ENCODE measurements around the gene WWOX.

Gene WWOX

GRCh38 chr16:78794581-78795250 lies 695.3 kb downstream of the WWOX start:
- no peak for DNase-seq (ENCODE audit: low read depth, low spot score)

GRCh38 chr16:78795433-78795832 lies 696.0 kb downstream of the WWOX start:
- DNase-seq (ENCODE audit: low read depth, low spot score) = no peak

GRCh38 chr16:78796221-78796866 lies 696.9 kb downstream of the WWOX start:
- DNase-seq (ENCODE audit: low read depth, low spot score) = no peak

- no peak for DNase-seq (ENCODE audit: low read depth, low spot score)
Measured at GRCh38 chr16:78799429-78799828, 700.0 kb downstream of the WWOX start.

GRCh38 chr16:78800523-78800922 lies 701.1 kb downstream of the WWOX start:
- DNase-seq (ENCODE audit: low read depth, low spot score) = no peak

- DNase-seq (ENCODE audit: low read depth, low spot score) = no peak
Measured at GRCh38 chr16:78804058-78804735, 704.7 kb downstream of the WWOX start.

- no peak for DNase-seq (ENCODE audit: low read depth, low spot score)
Measured at GRCh38 chr16:78805556-78805955, 706.1 kb downstream of the WWOX start.

GRCh38 chr16:78811247-78811646 lies 711.8 kb downstream of the WWOX start:
- no peak for DNase-seq (ENCODE audit: low read depth, low spot score)

GRCh38 chr16:78812582-78812981 lies 713.1 kb downstream of the WWOX start:
- DNase-seq (ENCODE audit: low read depth, low spot score) = no peak

- no peak for DNase-seq (ENCODE audit: low read depth, low spot score)
Measured at GRCh38 chr16:78813661-78814311, 714.3 kb downstream of the WWOX start.

GRCh38 chr16:78815713-78816112 lies 716.3 kb downstream of the WWOX start:
- DNase-seq (ENCODE audit: low read depth, low spot score) = no peak

GRCh38 chr16:78816499-78817195 lies 717.2 kb downstream of the WWOX start:
- DNase-seq (ENCODE audit: low read depth, low spot score) = no peak

- DNase-seq (ENCODE audit: low read depth, low spot score) = no peak
Measured at GRCh38 chr16:78817200-78817739, 717.8 kb downstream of the WWOX start.

GRCh38 chr16:78821335-78821734 lies 721.9 kb downstream of the WWOX start:
- no peak for DNase-seq (ENCODE audit: low read depth, low spot score)

GRCh38 chr16:78822509-78822908 lies 723.1 kb downstream of the WWOX start:
- DNase-seq (ENCODE audit: low read depth, low spot score) = no peak

GRCh38 chr16:78823027-78823426 lies 723.6 kb downstream of the WWOX start:
- DNase-seq (ENCODE audit: low read depth, low spot score) = no peak

- no peak for DNase-seq (ENCODE audit: low read depth, low spot score)
Measured at GRCh38 chr16:78829280-78829679, 729.8 kb downstream of the WWOX start.

GRCh38 chr16:78830599-78830998 lies 731.1 kb downstream of the WWOX start:
- DNase-seq (ENCODE audit: low read depth, low spot score) = no peak

GRCh38 chr16:78832100-78832499 lies 732.6 kb downstream of the WWOX start:
- DNase-seq (ENCODE audit: low read depth, low spot score) = no peak

- no peak for DNase-seq (ENCODE audit: low read depth, low spot score)
Measured at GRCh38 chr16:78836802-78837491, 737.5 kb downstream of the WWOX start.

- no peak for DNase-seq (ENCODE audit: low read depth, low spot score)
Measured at GRCh38 chr16:78837706-78838105, 738.3 kb downstream of the WWOX start.
